ENCODE results near the gene EML4.
A peak's percentile ranks its signal among the peaks of the same experiment; 100 is the strongest.
"Not testable (repeated sequence)": the region's sequence is repeated elsewhere in the genome, so short reads cannot be mapped to it uniquely, and the experiment has no call there.

EML4 gene

DNA sequence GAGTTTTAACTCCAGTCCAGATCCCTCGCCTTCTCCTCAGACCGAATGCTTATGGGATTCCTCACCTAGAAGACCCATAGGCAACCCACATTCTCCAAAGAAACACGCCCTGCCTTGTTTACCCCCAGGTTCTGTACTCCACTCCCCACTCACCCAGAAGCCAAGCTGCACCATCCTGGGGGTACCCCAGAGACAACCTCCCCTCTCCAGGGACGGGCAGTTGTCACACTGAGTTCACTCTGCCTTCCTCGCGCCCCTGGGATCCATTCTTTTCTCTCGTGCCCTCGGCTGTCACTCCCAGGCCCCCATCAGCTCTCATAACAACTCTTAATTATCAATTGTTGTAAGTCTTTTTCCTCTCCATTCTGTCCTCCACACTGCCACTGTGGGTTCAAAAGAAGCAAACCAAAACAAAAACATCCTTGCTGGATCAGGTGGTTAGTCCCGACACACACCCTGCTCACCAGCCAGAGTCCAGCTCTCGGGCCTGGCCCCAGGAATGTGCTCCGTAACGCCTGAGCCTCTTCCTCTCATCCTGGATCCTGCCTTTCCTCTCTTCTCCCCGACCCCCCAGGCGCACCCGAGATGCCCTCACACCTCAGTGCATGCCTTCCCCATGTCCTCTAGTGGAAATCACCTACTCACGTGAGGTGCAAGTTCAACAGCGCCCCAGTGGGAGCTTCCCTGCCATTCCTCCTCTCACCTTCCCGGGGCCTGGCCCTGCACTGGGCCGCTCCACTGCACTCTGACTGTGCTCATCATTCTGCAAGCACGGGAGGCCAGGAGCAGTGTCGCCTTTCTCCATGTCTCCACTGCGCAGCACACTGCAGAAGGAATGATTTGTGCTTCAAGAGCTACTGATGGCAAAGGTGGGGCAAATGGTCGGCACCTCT, 171.1 kb downstream of the EML4 start:
- TF ChIP-seq, protein P1, sequence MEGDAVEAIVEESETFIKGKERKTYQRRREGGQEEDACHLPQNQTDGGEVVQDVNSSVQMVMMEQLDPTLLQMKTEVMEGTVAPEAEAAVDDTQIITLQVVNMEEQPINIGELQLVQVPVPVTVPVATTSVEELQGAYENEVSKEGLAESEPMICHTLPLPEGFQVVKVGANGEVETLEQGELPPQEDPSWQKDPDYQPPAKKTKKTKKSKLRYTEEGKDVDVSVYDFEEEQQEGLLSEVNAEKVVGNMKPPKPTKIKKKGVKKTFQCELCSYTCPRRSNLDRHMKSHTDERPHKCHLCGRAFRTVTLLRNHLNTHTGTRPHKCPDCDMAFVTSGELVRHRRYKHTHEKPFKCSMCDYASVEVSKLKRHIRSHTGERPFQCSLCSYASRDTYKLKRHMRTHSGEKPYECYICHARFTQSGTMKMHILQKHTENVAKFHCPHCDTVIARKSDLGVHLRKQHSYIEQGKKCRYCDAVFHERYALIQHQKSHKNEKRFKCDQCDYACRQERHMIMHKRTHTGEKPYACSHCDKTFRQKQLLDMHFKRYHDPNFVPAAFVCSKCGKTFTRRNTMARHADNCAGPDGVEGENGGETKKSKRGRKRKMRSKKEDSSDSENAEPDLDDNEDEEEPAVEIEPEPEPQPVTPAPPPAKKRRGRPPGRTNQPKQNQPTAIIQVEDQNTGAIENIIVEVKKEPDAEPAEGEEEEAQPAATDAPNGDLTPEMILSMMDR (IDR thresholded peaks at IDR 0.05; ENCODE audit: low read depth, low read length, missing control alignments) = no peak
- no peak overlapping the region for H3K4me3 ChIP-seq (replicated peaks; ENCODE audit: low read depth, low read length)
- DNase-seq (ENCODE audit: extremely low read depth, low read depth) = no peak

- no peak overlapping the region for H3K4me3 ChIP-seq (replicated peaks; ENCODE audit: low read depth, low read length)
- no peak for DNase-seq (ENCODE audit: extremely low read depth, low read depth)
- TF ChIP-seq, protein P1 (IDR thresholded peaks at IDR 0.05; ENCODE audit: low read depth, low read length, missing control alignments) = no peak
These were observed 171.9 kb downstream of the EML4 start for GRCh38 chr2:42340938-42341636.

GRCh38 chr2:42342061-42342794, 173.1 kb downstream of the EML4 start:
- peak; percentile 71 for DNase-seq (ENCODE audit: extremely low read depth, low read depth)
- TF ChIP-seq, protein P1 (IDR thresholded peaks at IDR 0.05; ENCODE audit: low read depth, low read length, missing control alignments) = no peak
- H3K4me3 ChIP-seq (replicated peaks; ENCODE audit: low read depth, low read length) = no peak overlapping the region

- DNase-seq (ENCODE audit: extremely low read depth, low read depth) = no peak
- TF ChIP-seq, protein P1 (IDR thresholded peaks at IDR 0.05; ENCODE audit: low read depth, low read length, missing control alignments) = no peak
- H3K4me3 ChIP-seq (replicated peaks; ENCODE audit: low read depth, low read length) = no peak overlapping the region
These were observed 173.7 kb downstream of the EML4 start for GRCh38 chr2:42342795-42343241.

GRCh38 chr2:42345986-42346385, 176.8 kb downstream of the EML4 start:
- H3K4me3 ChIP-seq (replicated peaks; ENCODE audit: low read depth, low read length) = no peak overlapping the region
- TF ChIP-seq, protein P1 (IDR thresholded peaks at IDR 0.05; ENCODE audit: low read depth, low read length, missing control alignments) = no peak
- DNase-seq (ENCODE audit: extremely low read depth, low read depth) = no peak

- DNase-seq (ENCODE audit: extremely low read depth, low read depth); H3K4me3 ChIP-seq (replicated peaks; ENCODE audit: low read depth, low read length): not testable (repeated sequence)
These were observed 177.7 kb downstream of the EML4 start for GRCh38 chr2:42346856-42347255.

DNA sequence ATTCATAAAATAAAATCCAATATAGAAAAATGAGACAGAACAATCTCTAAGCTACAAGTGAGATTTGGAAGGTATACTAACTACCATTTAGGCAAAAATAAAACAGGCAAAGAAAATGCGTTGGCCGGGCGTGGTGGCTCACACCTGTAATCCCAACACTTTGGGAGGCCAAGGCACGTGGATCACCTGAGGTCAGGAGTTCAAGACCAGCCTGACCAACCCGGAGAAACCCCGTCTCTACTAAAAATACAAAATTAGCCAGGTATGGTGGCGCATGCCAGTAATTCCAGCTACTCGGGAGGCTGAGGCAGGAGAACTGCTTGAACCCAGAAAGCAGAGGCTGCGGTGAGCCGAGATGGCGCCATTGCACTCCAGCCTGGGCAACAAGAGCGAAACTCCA, 178.4 kb downstream of the EML4 start:
- not testable (repeated sequence) for DNase-seq (ENCODE audit: extremely low read depth, low read depth); H3K4me3 ChIP-seq (replicated peaks; ENCODE audit: low read depth, low read length)

All from HFF-Myc (cell line).